Neural cell (in vitro differentiated cells): Measurements from ENCODE around the gene MMP3.

Experiments
- CTCF ChIP-seq: fragments of 450-650 bp; IDR thresholded peaks from 2 replicates; pipeline ENCODE4 v1.5.1; 2014; ENCODE audit warnings: antibody characterized with exemption, mild to moderate bottlenecking, moderate library complexity; ENCODE audit not compliant: poor library complexity, severe bottlenecking
- TAF1 ChIP-seq: IDR thresholded peaks from 2 replicates; pipeline ENCODE4 v1.6.1; 2012; ENCODE audit warnings: low read depth

DNA sequence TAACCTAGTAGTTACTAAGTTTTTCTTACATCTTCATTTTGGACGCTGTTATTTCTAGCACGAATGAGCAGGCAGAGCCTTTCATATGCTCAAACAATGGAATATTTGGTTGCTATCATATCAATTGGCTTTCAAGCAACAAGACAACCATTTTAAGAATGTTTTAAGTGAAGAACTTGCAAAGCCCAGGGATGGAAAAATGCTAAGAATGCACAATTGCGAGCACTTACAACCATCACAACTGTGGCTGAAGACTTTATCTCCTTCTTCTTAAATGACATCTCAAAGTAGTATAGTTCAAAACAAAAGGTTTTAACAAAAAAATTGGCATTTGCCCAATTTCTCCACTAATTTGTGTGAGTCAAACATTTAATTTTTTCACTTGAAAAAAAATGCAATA lies 37.1 kb downstream of the MMP3 start:
- TF ChIP-seq TAF1 (no peak), CTCF (no peak)
